HepG2 (cell line): Measurements from ENCODE around the gene HORMAD2. TPM values are rescaled to one million over a fixed set of nuclear protein-coding genes. Genes with fewer than 3 reads are reported as not detected.

Experiments
- ATAC-seq: fragments of 200-7000 bp; cut with Tn5 transposase; 3 replicates; pipeline ENCODE4 v1.9.1; 2020; ENCODE audit warnings: mild to moderate bottlenecking, moderate library complexity
- BruUV-seq: library from RNA; stranded (reverse); fragments of 400-500 nt; replicated peaks from 2 replicates; lab custom pipeline; 2021; lab: Mats Ljungman, UMichigan
- CTCF ChIA-PET: fragments of 300-600 bp; formaldehyde crosslinking; extraction: SDS; loops from one replicate; lab custom pipeline; 2021; ENCODE audit warnings: low total read pairs, inconsistent platforms, low intra/inter-chr PET ratio; lab: Yijun Ruan, JAX
- POLR2A ChIA-PET: fragments of 350-600 bp; sonication (Branson Sonifier 250); formaldehyde crosslinking; loops from one replicate; lab custom pipeline; 2020; ENCODE audit warnings: antibody characterized with exemption, inconsistent platforms; lab: Yijun Ruan, JAX
- DNase-seq: peaks from one replicate; pipeline ENCODE4 v3.0.0-alpha.2; 2015; ENCODE audit warnings: low spot score
- FAIRE-seq: peaks from 3 replicates; lab custom pipeline; 2011; peaks lifted over from hg19 to GRCh38; lab: Jason Lieb, UNC
- H2AFZ ChIP-seq: one replicate; pipeline ENCODE4 v1.6.1; 2011; ENCODE audit warnings: low read length, inconsistent platforms
- H3K27ac ChIP-seq: fragments of 300-600 bp; 3 replicates; pipeline ENCODE4 v1.8.0; 2011; ENCODE audit warnings: mixed run types, mild to moderate bottlenecking, mixed read lengths, low read length, inconsistent platforms; ENCODE audit not compliant: insufficient read depth; ENCODE audit errors: extremely low read length
- H3K27me3 ChIP-seq, 2 experiments: fragments of 200-600 bp in 1 of 2; 2 replicates in 1 of 2; 3 replicates in 1 of 2; pipeline versions ENCODE4 v1.6.0 to v1.8.0; 2011; ENCODE audit warnings: low read length in 2 of 2, mild to moderate bottlenecking in 2 of 2, moderate library complexity in 2 of 2, inconsistent platforms in 1 of 2; ENCODE audit not compliant: insufficient read depth in 2 of 2, control insufficient read depth in 1 of 2
- H3K36me3 ChIP-seq, 2 experiments: fragments of 200-600 bp in 1 of 2; replicated peaks in 1 of 2; 2 replicates in 1 of 2; 3 replicates in 1 of 2; pipeline versions ENCODE4 v1.5.1 to v1.8.0; 2011; ENCODE audit warnings: low read length in 2 of 2, inconsistent platforms in 1 of 2; ENCODE audit not compliant: insufficient read depth in 2 of 2, control insufficient read depth in 1 of 2
- H3K4me1 ChIP-seq: 2 replicates; pipeline ENCODE4 v1.5.1; 2012; ENCODE audit warnings: low read length, inconsistent platforms; ENCODE audit not compliant: insufficient read depth
- H3K4me2 ChIP-seq: 2 replicates; pipeline ENCODE4 v1.6.0; 2011; ENCODE audit warnings: low read depth, low read length, inconsistent platforms
- H3K4me3 ChIP-seq, 3 experiments: fragments of 200-600 bp in 1 of 3; sonication (generic), shearing (Covaris generic) in 1 of 3; replicated peaks in 1 of 3; 2 replicates each; pipeline ENCODE4 v1.5.1; 2011 to 2016; ENCODE audit warnings: low read length in 3 of 3, inconsistent platforms in 2 of 3, low read depth in 2 of 3, mild to moderate bottlenecking in 2 of 3, control low read depth in 1 of 3, mixed read lengths in 1 of 3; ENCODE audit not compliant: insufficient read depth in 1 of 3
- H3K79me2 ChIP-seq: one replicate; pipeline ENCODE4 v1.6.1; 2011; ENCODE audit warnings: low read length, inconsistent platforms; ENCODE audit not compliant: insufficient read depth
- H3K9ac ChIP-seq: 2 replicates; pipeline ENCODE4 v1.6.0; 2011; ENCODE audit warnings: mild to moderate bottlenecking, low read depth, low read length, inconsistent platforms; ENCODE audit not compliant: insufficient read depth
- H3K9me3 ChIP-seq: 2 replicates; pipeline ENCODE4 v1.5.1; 2012; ENCODE audit warnings: mild to moderate bottlenecking, low read length
- H4K20me1 ChIP-seq: 2 replicates; pipeline ENCODE4 v1.6.0; 2011; ENCODE audit warnings: inconsistent platforms, mild to moderate bottlenecking, low read length, moderate library complexity; ENCODE audit not compliant: insufficient read depth
- EED ChIP-seq: sonication (generic); formaldehyde crosslinking; IDR thresholded peaks from 2 replicates; pipeline ENCODE4 v1.5.0; 2020; ENCODE audit warnings: mild to moderate bottlenecking, missing genetic modification reagents
- MED13 ChIP-seq: sonication (generic); formaldehyde crosslinking; IDR thresholded peaks from 2 replicates; pipeline ENCODE4 v1.5.0; 2020; ENCODE audit warnings: missing genetic modification reagents
- MYC ChIP-seq: sonication (generic); formaldehyde crosslinking; IDR thresholded peaks from 2 replicates; pipeline ENCODE4 v1.9.0; 2021; ENCODE audit warnings: missing genetic modification reagents, borderline replicate concordance
- NFE2 ChIP-seq: sonication (generic); formaldehyde crosslinking; IDR thresholded peaks from 2 replicates; pipeline ENCODE4 v1.4.0; 2020; ENCODE audit warnings: missing genetic modification reagents
- NFIB ChIP-seq: sonication (generic); formaldehyde crosslinking; IDR thresholded peaks from 2 replicates; pipeline ENCODE4 v1.9.0; 2021; ENCODE audit warnings: missing genetic modification reagents, mild to moderate bottlenecking, borderline replicate concordance
- SOX6 ChIP-seq, 2 experiments: fragments of 450-650 bp in 1 of 2; sonication (generic) in 1 of 2; formaldehyde crosslinking in 1 of 2; IDR thresholded peaks; 2 replicates each; pipeline versions ENCODE4 v1.4.0 to v1.6.1; 2017 to 2020; ENCODE audit warnings: antibody characterized with exemption in 1 of 2, mild to moderate bottlenecking in 1 of 2, missing genetic modification reagents in 1 of 2
- TGIF2 ChIP-seq: IDR thresholded peaks from 2 replicates; pipeline ENCODE4 v1.6.1; 2016; ENCODE audit warnings: control low read depth, missing compliant biosample characterization
- ZBTB44 ChIP-seq: sonication (generic); formaldehyde crosslinking; IDR thresholded peaks from 2 replicates; pipeline ENCODE4 v1.4.0; 2020; ENCODE audit warnings: missing genetic modification reagents
- ZNF296 ChIP-seq: sonication (generic); formaldehyde crosslinking; conservative IDR thresholded peaks from 2 replicates; pipeline ENCODE4 v1.5.0; 2020; ENCODE audit warnings: mild to moderate bottlenecking, missing genetic modification reagents
- ZNF616 ChIP-seq: sonication (generic); formaldehyde crosslinking; IDR thresholded peaks from 2 replicates; pipeline ENCODE4 v1.5.0; 2020; ENCODE audit warnings: low read depth, mild to moderate bottlenecking, missing genetic modification reagents
- ZNF761 ChIP-seq: sonication (generic); formaldehyde crosslinking; conservative IDR thresholded peaks from 2 replicates; pipeline ENCODE4 v1.4.0; 2020; ENCODE audit warnings: mild to moderate bottlenecking, missing genetic modification reagents
- WGBS: methylation state at CpG from one replicate; pipeline ENCODE4 v1.1.6; 2017; ENCODE audit warnings: low lambda C conversion rate; 5-methylcytosine and 5-hydroxymethylcytosine counted together
- in situ Hi-C: cut with HindIII; loops from 2 replicates; pipeline ENCODE4 v1.10.0; 2017; ENCODE audit warnings: low pct_unique_long_range_greater_than_20kb; ENCODE audit not compliant: extremely low pct_ligation_motif_present
- intact Hi-C: fragments of 100-400 bp; cut with micrococcal nuclease; formaldehyde crosslinking; loops from one replicate; pipeline ENCODE4 v1.10.0; 2022; ENCODE audit not compliant: unreplicated experiment
- polyA plus RNA-seq, 8 experiments: library from polyadenylated mRNA; depleted of rRNA in 3 of 8; stranded (reverse) in 7 of 8; unstranded in 1 of 8; fragments of >200 nt; fragmentation: Illumina TruSeq in 4 of 8; extraction: Trizol in 4 of 8; gene quantifications; 2 replicates each; pipeline versions ENCODE4 v1.2.1 to v1.2.3, GENCODE V29; 2011 to 2016; ENCODE audit warnings: low read depth in 4 of 8, missing spikeins in 1 of 8, mixed read lengths in 1 of 8; ENCODE audit not compliant: insufficient read depth in 1 of 8
- total RNA-seq, 5 experiments: library from RNA; depleted of rRNA; stranded (reverse); fragments of >200 nt; fragmentation: Illumina TruSeq; extraction: Trizol; gene quantifications; 2 replicates each; pipeline ENCODE4 v1.2.3, GENCODE V29; 2016; ENCODE audit warnings: low read depth in 1 of 5
- TF ChIP-seq, protein P1 (sequence below): sonication (generic); formaldehyde crosslinking; IDR thresholded peaks from 2 replicates; pipeline ENCODE4 v1.9.0; 2021; ENCODE audit warnings: missing genetic modification reagents, mild to moderate bottlenecking, borderline replicate concordance

Gene HORMAD2
- total and polyA plus RNA-seq, 2 of the 13 experiments (the other 11 are each of a cell fraction or from before 2014, with no cell fraction given) = not detected

GRCh38 chr22:30033137-30033536, 47.1 kb upstream of the HORMAD2 start:
- intact Hi-C loops (no loop called here), in situ Hi-C loops (no loop called here)
- 79% methylated on average over 3 of the region's 4 CpGs for WGBS
- Histone ChIP-seq H4K20me1 (no peaks in the 10 kb centered on the region), H3K4me1 (no peaks in the 10 kb centered on the region), H2AFZ (no peak overlapping the region), H3K27ac (no peak overlapping the region), H3K9ac (no peak overlapping the region), H3K79me2 (no peaks in the 10 kb centered on the region), H3K36me3 (0 out of 5 replicates have a peak, but pooled peaks cover 0 to 1% of the 10 kb centered on the region in 2 experiments), H3K27me3 (no peaks in the 10 kb centered on the region; a peak in 1 of 5 replicates), H3K4me2 (no peak overlapping the region), H3K9me3 (no peaks in the 10 kb centered on the region), H3K4me3 (no peak overlapping the region)
- no peak for FAIRE-seq
- ChIA-PET POLR2A (no interaction called here), CTCF (no interaction called here)
- TF ChIP-seq NFIB (CRISPR knock-in tag) (no peak), ZNF761 (CRISPR knock-in tag) (no peak), SOX6 (IDR thresholded peaks at IDR 0.05) (no peak), SOX6 (CRISPR knock-in tag; IDR thresholded peaks at IDR 0.05) (no peak), ZBTB44 (CRISPR knock-in tag) (no peak), TGIF2 (CRISPR knock-in tag) (no peak), MED13 (no peak), ZNF296 (CRISPR knock-in tag) (no peak), MYC (CRISPR knock-in tag) (no peak), EED (no peak), NFE2 (no peak), ZNF616 (CRISPR knock-in tag) (no peak)
- TF ChIP-seq, protein P1, sequence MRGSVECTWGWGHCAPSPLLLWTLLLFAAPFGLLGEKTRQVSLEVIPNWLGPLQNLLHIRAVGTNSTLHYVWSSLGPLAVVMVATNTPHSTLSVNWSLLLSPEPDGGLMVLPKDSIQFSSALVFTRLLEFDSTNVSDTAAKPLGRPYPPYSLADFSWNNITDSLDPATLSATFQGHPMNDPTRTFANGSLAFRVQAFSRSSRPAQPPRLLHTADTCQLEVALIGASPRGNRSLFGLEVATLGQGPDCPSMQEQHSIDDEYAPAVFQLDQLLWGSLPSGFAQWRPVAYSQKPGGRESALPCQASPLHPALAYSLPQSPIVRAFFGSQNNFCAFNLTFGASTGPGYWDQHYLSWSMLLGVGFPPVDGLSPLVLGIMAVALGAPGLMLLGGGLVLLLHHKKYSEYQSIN (CRISPR knock-in tag) = no peak
- DNase-seq = no peak
- no peak for ATAC-seq
- no TSS peak for BruUV-seq
